ENCODE measurements around the gene DGCR8.

GRCh38 chr22:20044495-20045151 is 35.4 kb upstream of the DGCR8 start:
- TF ChIP-seq EZH2 (IDR thresholded peaks at IDR 0.05; ENCODE audit: insufficient read depth, poor library complexity, severe bottlenecking) (no peak), EZH2phosphoT487 (IDR thresholded peaks at IDR 0.05; ENCODE audit: insufficient read depth, low read depth) (no peak)

Measured in GM23248 (cell line).